Measurements from ENCODE around the gene ASB1.

- TF ChIP-seq POU2F2 (IDR thresholded peaks at IDR 0.05; ENCODE audit: borderline replicate concordance, low read depth, low read length) (no peak), CTCF (IDR thresholded peaks at IDR 0.05 in 2 of 3, conservative IDR thresholded peaks at IDR 0.05 in 1 of 3; ENCODE audit: control insufficient read depth in 2 of 3, extremely low read depth in 1 of 3, insufficient read depth in 1 of 3, low read depth in 3 of 3, low read length in 3 of 3) (no peak), MAX (IDR thresholded peaks at IDR 0.05; ENCODE audit: low read depth, low read length) (no peak), RAD21 (IDR thresholded peaks at IDR 0.05; ENCODE audit: insufficient read depth, low read depth, low read length) (no peak)
Observed at GRCh38 chr2:238427435-238428162, 872 bp downstream of the ASB1 start.

Data from GM12878 (cell line).